HG03103 (cell line): ENCODE data around the gene CHMP4A.

ENCODE experiments used
- ATAC-seq: cut with Tn5 transposase; IDR thresholded peaks from one replicate; pipeline ENCODE4 v1.9.1; 2021; ENCODE audit warnings: low read depth; ENCODE audit not compliant: unreplicated experiment

The CHMP4A gene

GRCh38 chr14:24160499-24160849 is 52.8 kb downstream of the CHMP4A start:
- no peak for ATAC-seq

GRCh38 chr14:24159777-24160498 is 53.4 kb downstream of the CHMP4A start:
- ATAC-seq, result no peak
